HG03060 (cell line): ENCODE data around the gene DENND6B.
A peak's percentile ranks its signal among the peaks of the same experiment; 100 is the strongest.

ENCODE experiments used
- ATAC-seq: cut with Tn5 transposase; IDR thresholded peaks from one replicate; pipeline ENCODE4 v1.9.1; 2021; ENCODE audit warnings: low read depth, moderate number of reproducible peaks; ENCODE audit not compliant: unreplicated experiment

Gene DENND6B

DNA sequence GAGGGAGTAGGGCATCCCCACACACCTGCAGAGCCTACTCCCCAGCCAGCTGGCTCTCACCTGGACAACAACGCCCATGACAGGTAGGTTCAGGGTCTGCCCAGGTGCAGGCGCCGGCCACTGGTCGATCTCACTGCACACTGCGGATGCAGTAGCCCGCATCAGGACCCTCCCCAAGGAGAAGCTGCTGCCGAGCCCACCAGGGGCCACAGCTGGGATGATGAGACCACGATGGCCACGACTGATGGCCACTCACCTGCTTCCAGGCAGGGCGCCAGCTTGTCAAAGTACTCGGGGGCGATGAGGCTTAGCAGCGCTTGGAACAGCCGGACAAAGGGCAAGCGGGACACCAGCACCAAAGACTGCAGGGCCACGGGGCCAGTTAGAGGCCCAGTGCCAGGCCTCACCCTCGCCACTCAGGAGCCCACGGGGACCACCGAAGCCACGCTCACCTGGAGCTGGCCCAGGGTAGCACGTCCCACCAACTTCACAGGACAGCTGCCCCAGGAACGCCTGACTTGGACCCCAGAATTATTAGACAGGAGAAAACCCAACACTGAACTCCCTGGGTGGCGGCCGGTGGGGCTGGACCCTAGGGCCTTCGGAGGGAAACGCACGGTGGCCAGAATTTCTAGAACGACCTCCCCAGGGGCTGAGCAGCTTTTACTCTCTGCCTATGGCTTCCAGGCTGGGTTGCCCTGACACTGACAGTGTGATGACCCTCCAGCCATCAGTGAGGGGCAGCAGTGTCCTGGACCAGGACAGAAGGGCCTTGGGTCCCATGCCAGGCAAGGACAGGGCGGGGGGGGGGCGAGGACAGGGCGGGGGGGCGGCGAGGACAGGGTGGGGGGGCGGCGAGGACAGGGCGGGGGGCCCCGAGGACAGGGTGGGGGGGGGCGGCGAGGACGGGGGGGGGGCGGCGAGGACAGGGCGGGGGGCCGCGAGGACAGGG, 10.4 kb downstream of the DENND6B start:
- ATAC-seq: no peak

DNA sequence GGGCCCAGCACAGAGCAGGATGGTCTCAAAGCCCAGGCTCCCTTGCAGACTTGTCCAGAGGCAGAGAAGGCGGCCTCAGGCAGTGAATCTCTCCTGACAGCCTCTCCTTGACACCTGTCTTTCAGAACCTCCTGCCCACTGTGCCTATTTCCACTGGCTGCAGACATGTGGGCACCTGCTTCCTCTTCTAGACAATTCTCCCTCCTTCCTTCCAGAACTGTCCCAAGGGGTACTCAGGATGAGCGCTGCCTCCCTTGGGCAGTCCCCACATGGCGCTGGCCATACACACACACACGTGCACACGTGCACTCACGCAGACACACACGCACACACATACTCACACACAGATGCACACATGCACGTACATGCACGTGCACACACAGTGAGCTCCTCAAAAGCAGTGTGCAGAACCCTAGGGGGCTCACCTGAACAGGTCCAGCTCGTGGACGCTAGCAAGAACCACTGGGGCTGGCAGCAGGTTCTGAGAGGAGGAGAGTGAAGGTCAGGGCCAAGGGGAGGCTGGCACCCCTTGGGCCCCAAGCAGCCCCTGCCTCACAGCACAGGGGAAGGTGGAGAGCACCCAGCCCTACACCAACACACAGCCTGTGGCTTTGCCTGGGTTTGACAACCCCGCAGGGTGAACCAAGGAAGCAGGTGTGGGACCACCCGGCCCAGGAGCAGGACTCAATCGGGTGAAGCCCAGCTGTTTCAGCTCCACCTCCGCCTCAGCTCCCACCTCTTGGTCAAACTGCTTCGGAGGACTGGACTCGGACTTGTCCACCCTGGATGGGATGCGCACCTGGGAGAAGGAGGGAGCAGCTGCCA, 11.3 kb downstream of the DENND6B start:
- no peak for ATAC-seq

DNA sequence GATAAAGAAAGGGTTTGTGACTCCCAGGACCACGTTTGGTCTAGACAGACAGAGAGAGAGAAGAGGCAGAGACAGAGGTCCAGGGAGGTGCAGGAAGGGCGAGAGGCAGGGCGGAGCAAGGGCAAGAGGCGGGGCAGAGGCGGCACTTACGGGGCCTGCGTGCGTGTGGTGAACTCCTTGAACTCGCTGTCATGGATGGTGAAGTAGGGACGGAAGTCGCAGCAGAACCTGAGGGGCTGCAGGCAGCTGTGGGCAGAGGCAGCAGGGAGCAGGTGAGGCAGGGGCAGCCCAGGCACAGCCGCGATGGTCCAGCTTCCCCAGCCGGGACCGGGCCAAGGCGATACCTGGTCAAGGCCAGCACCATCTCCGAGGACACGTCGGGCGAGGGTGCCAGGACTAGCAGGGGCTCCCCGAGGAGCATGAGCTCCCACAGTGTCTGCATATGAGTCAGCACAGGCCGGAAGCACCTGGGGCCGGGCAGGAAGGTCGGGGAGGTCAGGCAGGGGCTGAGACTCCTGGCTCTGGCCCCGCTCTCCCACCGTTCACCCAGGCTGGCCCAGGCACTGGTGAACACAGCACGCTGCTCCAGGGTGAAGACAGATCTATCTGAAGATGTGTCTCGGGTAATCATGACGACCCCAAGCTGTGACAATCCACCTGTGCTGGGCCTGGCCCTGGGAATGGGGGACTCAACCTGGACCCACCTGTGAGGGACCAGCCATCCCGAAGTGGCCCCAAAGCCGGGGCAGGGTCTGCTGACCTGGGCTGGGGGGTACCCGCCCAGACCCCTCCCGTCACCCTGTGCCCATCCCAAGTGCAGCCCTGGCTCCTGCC, 12.1 kb downstream of the DENND6B start:
- peak; percentile 41 for ATAC-seq

DNA sequence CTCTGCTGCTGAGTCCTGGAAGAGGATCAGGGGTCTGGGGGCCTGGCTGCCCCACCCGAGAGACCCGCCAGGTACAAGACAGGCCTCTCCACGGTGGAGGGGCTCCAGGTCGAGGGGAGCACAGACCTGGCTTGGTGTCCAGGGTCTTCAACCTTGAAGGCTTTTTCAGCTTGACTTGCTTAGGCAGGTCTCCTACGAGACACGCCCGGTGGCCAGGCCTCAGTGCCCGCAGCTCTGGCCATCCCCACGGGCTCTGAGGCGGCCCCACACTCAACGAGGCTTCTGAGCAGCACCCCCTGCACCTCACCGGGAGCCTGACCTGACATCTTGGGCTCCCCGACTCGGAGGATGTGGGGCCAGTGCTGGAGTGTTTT, 12.7 kb downstream of the DENND6B start:
- ATAC-seq: no peak

DNA sequence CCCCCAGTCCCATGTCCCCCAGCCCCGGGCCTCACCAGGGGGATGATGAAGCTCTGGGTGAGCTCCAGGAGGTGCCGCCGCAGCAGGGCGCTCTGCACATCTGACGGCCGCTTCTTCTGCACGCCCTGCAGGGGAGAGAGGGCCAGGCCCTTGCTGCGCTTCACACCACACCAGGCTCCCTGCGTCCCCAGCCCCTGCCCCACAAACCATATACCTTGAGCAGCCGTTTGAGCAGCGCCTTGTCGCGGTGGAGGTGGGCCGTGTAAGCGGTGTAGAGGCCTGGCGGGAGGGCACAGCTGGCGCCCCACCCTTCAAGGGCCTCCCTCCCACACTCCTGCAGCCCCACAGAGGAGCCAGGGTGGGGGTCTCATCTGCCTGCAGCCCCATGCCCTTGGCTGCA, 13.2 kb downstream of the DENND6B start:
- no peak for ATAC-seq

DNA sequence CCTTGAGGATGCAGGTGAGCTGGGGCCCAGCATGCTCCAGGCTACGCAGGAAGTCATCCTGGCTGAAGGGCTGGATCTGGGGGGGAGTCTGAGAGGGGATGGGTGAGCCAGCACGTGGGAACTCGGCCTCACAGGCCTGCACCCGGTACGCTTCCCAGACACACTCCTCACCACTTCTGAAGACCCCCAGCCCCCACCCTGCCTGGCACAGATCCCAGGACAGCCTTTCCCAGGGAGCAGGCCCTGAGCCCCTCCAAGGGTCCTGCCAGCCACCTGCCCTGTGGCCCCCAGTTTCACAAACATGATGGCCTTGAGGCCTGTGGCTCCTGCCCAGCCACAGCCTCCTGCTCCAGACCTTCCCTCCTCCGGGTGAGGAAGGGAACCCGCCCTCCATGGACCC, 13.8 kb downstream of the DENND6B start:
- no peak for ATAC-seq

DNA sequence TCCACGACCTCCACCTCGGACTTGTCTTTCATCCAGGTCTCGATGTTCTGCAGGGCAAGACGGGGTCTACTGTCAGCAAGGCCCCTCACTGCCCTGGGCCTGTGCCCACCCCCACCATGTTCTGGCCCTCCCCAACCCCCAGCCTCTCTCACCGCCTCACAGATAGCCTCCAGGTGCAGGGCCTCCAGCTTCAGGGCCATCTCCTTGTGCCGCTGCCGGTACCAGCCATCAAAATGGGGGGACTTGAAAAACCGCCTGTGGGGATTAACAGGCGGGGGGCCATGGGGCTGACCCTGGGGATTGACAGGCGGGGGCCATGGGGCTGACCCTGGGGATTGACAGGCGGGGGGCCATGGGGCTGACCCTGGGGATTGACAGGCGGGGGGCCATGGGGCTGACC, 14.4 kb downstream of the DENND6B start:
- ATAC-seq: no peak

DNA sequence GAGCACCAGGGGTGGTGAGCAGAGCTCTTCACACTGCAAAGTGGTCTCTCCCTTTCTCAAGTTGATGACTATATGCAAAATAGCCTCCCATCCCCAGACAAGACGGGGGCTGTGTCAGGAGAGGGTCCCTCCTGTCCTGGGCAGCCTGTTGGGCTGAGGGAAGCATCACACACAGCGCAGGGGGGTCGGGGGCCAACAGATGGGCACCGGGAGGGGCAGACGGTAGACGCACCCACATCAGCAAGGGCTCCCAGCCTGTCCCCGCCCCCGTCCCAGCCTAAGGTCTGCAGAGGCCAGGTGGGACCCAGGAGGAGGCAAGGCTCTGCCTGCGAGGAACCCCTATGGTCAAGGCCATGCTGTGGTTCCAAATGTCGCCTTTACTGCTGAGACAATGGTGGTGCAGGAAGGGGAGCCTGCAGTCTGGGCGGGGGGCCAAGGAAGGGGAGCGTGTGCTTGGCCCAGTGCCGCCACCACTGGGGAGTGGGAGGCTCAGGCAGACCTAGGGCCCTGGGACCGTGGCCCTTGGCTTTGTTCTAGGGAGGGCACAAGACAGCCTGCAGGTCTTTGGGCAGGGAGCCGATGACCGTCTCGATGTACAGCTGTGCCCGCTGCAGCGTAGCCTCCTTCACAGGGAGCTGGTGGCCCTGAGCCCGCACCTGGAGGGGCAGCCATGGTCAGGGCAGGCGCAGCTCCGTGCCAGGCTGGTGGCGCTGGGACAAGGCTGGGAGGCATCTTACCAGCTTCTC, 15.0 kb downstream of the DENND6B start:
- no peak for ATAC-seq

DNA sequence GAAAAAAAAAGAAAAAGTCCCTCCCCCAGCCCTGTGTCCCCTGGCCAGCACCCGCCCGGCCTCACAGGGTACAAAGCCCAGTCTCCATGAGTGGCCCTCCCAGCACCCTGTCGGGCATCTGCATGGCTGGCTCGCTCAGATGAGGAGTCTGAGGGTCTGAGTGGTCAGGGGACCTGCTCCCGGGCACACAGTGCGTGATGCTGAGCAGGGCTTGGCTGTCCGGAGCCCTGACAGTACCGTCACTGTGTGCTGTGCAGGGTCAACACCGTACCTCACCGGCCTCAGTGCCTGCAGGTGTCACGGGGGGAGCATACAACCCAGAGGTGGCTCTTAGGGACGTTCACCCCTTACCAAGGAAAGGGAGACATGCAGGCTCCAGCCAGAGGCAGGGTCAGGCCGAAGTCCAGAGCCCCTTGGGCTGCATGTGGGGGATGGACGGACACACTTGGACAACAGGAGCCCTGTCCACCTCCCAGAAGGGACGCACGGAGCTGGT, 15.8 kb downstream of the DENND6B start:
- no peak for ATAC-seq

DNA sequence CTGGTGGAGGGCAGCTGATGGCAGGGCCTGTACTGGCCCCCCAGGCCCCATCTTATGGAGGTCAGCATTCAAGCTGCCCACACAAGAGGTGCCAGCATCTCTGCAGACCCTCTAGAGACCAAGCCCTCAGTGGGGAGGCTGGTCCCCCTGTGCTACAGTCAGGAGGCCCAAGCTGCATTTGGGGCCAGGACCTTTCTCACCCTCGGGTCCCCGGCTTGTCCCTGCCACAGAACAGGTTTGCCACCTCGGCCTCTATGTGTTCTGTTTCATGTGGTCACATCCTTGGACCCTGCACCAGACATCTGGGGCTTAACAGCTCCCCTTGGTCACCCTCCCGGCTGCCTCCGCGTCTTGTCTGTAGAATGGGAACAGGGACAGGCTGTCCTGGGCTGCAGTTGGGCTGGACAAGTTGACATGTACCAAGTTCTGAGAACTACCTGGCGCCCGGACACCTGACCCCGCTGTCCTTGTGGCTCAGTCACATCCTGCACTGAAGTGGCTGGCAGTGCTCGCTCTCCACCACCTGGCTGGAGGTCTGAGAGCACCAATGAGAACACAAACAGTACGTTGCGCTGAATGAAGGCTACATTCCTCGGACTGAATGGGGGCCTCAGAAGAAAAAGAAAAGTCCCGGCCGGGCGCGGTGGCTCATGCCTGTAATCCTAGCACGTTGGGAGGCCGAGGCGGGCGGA, 16.6 kb downstream of the DENND6B start:
- ATAC-seq: no peak

DNA sequence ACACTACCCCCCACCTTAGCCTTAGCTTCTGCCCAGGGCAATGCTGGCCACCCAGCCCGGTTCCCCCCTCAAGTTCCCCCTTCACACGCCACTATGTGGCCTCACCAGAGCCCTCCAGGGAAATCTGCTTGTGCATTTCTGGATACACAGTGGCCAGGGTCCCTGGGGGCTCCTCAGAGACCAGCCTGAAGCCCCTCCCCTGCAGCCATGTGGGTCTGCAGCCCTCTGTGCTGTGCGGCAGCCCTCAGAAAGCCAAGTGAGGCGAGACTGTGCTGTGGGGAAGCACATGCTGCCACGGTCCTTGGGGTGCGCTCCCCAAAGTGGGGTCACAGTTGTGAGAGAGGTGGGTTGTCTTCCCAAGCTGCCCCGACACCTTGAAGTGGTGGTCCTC, 17.2 kb downstream of the DENND6B start:
- ATAC-seq: no peak

DNA sequence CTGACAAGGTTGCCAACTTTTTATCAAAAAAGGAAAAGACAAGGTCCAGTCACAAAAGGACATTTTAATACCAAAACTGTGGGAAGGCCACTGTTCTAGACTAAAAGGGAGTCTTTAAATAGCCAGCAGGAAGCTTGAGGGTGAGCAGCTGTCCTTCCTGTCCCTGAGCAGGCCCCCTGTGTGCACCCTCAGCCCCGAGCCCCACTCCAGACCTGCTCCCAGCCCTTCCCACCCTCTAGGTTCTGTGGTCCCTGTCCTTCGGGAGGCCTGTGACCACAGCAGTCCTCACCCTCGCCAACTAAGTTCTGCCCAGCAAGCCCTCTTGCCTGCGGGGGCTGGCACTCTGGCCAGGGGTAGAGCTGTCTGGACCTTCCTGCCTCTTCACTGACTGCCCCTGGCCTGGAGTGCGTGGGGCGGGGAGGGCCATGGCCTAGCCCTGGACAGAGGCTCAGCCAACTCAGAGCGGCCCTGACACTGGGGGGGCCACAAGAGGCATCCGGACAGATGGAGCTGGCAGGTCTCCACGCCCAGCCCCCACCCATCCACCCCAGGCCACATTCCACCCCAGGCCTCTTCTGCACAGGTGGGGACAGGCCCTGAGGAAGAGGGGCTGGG, 17.7 kb downstream of the DENND6B start:
- no peak for ATAC-seq

DNA sequence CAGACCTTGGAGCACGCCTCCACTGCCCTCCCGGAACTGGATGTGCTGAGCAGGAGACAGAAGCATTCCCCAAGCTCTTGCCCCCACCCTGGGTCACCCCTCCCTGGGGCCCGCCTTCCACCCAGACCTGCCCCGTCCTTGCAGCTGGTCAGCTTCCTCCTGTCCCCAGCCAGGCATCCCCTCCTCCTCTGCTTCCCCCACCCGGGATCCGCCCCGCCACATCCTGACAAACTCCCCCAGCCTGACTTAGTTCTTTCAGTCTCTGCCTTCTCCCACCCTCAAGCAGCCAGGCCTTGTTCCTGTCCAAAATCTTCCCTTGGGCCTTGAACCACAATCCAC, 18.2 kb downstream of the DENND6B start:
- no peak for ATAC-seq

DNA sequence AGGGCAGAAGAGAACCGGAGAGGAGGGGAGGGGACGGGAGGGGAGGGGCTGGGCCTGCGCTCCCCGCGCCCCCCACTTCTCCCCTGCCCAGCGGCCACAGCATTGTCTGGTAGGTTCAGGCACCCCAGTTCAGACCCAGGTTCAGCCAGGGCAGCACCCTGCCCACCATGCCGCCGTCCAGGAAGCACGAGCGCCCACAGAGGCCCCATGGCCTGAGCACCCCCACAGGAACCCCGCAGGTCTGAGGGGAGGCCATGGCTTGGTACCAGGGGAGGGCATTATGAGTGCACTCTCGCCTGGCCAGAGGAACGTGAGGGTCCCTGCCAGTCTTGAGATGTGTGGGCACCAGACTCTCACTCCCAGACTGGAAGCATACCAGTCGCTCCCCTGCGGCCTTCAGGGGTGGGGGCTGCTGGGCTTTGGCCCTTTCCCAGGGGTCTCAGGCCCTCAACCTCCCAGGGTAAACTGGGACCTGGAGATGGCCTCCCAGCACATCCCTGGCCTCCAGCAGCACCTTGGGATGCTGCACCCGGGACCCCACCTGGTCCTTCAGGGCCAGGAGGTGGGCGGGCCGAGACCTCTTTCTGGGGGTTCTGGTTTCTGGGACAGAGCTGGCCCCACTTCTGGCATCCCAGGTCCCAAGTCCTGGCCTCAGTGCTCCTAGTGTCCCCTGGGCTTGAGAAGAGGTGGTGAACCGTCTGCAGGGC, 18.8 kb downstream of the DENND6B start:
- no peak for ATAC-seq

DNA sequence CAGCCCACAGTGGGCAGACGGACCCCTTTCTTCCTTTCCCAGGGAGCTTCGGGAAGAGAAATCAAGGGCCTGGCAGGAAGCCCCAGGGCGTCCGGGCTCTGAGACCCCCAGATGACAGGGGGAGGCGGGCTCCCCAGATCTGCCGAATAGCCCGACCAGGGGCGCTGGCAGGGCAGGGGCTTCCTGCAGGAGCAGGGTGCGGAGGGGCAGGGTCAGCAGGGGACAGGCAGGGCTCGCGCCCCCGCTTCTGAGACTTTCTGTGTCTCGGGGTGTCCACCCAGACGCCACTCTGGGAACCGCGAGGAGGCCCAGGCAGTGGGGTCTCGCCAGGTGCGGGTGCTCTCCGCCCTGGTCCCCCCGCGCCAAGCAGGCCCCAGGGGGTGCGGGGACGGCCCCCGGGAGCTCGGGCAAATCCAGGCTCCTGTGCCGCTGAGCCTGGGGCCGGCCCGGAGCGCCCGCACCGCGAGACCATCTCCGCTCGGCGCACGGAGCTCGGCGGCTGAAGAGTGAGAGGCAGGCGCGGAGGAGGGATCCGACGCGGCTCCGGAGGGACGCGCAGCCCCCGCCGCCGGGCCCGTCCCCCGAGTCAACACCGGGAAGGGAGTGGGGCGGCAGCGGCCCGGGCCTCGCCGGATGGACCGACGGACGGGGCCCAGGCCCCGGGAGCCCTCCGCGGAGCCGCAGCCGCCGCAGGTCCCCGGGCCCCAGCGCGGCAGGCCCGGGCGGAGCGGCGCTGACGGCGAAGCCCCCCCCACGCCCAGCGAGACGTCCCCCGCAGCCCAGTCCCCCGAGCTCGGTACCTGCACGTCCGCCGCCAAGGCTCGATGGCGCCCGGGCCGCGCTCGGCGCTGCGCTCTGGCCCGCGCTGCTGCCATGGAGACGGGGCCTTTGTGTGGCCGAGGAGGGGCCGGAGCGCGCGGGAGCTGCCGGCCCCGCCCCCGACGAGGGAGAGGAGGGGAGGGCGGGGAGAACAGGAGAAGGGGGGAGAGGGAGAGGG, 19.8 kb downstream of the DENND6B start, which contains the start of gene PLXNB2:
Gene PLXNB2, minus strand, starts transcription at position 894 of the 997 bp plus-strand sequence. CDS start 17,062 bp downstream, outside the sequence.
- ATAC-seq: no peak

DNA sequence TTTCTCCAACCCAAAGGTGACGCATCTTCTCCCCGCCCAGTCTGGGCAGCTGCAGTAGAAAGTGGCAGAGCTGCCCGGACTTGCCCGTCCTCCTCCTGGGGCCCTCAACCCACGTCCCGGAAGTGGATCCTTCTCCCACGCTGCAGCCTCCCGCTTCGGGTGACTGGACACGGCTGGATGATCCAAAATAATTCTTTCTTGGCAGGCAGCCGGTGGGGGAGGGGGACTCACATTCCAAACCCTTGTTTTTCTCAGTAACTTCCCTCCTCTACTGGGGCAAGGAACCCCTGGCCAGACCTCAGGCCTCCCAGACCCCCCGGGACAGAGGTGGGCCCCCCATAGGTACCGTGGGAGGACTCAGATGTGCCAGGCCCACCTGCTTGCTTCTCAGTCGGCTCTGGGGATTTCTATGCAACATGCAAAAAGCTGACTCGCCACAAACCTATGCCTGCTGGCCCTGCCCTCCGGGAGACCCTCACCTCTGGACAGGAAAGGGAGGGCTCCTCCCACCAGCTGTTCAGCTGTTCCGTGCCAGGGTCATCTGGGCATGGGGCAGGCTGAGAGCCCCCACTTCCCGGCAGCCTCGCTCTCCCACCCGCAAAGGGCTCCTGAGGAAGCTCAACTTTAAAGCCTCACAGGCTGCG, 20.8 kb downstream of the DENND6B start:
- ATAC-seq: peak; percentile 41
